Right lobe of liver (tissue), 4 donors: ENCODE data around the gene SLC4A5.

Experiments
- CTCF ChIP-seq, 4 donors: fragments of 200-600 bp in 3 of 4; fragments of 450-650 bp in 1 of 4; IDR thresholded peaks; one replicate each; pipeline versions ENCODE4 v1.5.1 to v1.8.0; 2016 to 2022; ENCODE audit warnings: antibody characterized with exemption in 4 of 4, mild to moderate bottlenecking in 2 of 4
- POLR2A ChIP-seq: fragments of 450-650 bp; IDR thresholded peaks from one replicate; pipeline ENCODE4 v1.6.1; 2017; ENCODE audit warnings: antibody characterized with exemption, mild to moderate bottlenecking
- donor health status: DM: no; HTN: no; CAD: no.
- donor health status: DM: no; HTN: no; CAD: no.
- donor health status: DM: no; HTN: yes; CAD: no.

- TF ChIP-seq CTCF (IDR thresholded peaks at IDR 0.05) (no peak), POLR2A (no peak)
Observed at GRCh38 chr2:74259733-74260132, 83.5 kb downstream of the SLC4A5 start.
